CD4-positive, alpha-beta T cell treated with Interleukin-6 for 4 hours (primary cell): ENCODE results near the gene PLXDC2.

Experiments
- DNase-seq: peaks from one replicate; pipeline ENCODE4 v3.0.0-alpha.2; 2020; ENCODE audit warnings: mixed read lengths

The PLXDC2 gene

GRCh38 chr10:19946245-19946644 lies 130.0 kb downstream of the PLXDC2 start:
- no peak for DNase-seq

GRCh38 chr10:19946791-19947190 lies 130.6 kb downstream of the PLXDC2 start:
- no peak for DNase-seq

- no peak for DNase-seq
Observed at GRCh38 chr10:19947215-19947614, 131.0 kb downstream of the PLXDC2 start.

DNA sequence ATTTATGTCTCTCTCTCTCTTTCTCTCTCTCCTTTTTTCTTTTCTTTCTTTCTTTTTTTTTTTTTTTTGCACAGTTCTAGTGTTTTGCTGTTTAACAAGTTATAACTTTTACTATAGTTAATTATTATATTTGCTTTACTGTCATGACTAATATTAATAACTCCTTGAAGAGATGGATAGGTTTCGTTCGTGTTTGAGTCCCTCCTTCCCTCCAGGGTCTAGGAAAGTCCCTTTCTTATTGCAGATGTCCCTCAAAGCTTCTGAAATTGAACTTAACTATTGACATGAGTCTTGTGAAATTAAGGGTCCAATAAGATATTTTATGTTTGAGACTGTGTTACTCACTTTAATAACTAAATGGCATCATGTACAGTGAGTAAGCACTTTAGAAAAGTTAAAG lies 131.4 kb downstream of the PLXDC2 start:
- no peak for DNase-seq

DNA sequence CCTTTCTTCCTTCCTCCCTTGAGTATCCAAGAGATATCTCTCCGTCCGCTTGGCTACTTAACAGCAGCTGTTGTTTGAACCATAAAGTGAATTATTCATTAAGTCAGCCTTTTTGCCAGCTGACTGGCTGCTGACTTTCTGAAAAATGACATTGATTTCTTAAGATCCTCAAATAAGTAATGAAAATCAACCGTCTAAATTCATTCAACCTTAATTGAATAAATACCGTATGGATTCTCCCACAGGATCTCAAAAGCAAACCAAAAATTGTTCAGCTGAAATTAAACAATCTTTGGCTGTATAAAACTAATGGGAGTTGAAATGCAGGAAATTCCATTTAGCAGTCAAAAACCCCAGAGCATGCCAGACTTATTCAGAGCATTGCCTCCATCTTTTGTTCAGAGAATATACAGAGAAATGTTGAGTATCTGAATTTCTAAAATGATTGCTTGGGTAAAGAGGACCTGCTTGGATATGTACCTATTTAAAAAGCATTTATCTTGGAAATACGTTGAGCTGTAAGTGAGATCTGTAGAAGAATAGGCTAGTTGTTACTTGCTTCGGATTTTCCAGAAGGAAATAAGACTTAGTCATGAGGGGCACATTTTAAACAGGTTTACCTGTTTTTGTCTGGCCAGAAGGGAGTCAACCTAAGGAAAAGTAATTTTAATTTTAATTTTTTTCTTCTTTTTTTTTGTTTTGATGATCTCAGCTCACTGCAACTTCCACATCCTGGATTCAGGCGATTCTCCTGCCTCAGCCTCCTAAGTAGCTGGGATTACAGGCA lies 136.2 kb downstream of the PLXDC2 start:
- no peak for DNase-seq

GRCh38 chr10:19954601-19955000 lies 138.4 kb downstream of the PLXDC2 start:
- no peak for DNase-seq

GRCh38 chr10:19956516-19957032 lies 140.3 kb downstream of the PLXDC2 start:
- no peak for DNase-seq

DNA sequence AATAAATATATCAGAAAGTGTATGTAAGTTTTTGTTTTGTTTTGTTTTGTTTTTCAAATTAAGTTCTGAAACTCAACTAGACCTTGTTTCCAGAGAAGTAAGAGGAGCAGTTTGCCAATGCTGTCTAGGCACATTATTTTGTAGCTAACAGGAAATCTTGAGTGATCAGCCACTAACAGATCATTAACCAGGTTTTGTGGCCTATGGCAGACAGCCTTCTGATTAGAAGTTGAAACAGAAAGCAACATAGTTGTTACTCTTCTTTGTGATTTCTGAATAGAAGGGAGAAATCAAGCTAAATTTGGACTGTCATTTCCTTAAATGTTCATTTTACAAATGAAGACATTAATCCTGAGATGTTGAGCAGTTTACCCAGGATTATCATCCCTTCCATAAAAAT lies 142.6 kb downstream of the PLXDC2 start:
- DNase-seq: no peak

GRCh38 chr10:19961076-19962053 lies 145.1 kb downstream of the PLXDC2 start:
- DNase-seq: no peak

GRCh38 chr10:19964625-19965024 lies 148.4 kb downstream of the PLXDC2 start:
- no peak for DNase-seq

DNA sequence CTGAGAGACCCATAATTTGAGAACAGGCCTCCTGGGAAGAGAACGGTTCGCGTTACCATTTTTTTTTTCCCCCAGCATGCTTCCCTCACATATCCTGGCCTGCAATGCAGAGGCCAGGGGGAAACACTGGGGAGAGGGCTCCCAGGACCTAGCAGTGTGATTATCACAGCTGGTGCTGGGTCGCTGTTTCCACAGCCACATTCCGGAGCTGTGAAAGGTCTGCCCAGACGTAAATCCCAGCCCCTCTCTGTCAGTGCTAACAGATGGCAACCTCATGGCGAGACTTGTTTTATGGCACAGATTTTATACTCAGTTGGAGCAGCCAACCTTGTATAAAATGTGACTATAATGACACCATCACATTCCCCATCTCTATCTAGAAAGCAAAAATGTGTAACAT lies 150.5 kb downstream of the PLXDC2 start:
- no peak for DNase-seq

DNA sequence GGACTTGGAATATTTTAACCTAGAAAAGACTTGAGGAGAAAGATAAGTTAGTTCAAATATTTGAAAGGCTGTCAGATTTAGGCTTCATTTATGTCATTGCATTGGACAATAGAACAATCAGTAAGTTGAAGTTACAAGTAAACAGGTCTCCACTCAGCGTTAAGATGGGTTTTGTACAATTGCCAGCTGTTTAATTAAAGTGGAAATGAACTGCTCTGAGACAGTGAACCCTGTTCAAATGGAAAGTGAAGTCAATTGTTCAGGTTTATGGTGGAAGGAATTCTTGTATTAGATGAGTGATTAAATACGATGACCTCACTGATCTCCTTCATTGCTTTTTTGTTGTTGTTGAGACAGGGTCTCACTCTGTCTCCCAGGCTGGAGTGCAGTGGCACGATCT lies 151.7 kb downstream of the PLXDC2 start:
- no peak for DNase-seq

DNA sequence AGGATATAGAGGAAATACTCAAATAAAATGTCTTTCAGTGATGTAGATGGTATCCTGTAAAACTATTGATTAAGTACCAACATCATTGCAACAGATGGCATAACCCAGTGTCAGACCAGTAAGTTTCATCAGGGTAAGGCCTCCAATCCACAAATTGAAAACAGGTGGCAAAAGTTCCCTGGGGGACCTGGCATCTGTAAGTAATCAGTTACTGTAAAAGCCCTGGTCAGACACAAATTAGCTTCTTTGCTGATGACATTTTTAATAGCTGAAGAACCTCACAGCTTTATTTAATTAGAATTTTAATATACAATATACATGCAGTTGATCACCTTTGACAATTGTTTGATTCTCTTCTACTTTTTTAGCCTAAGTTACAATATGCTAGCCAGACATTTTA lies 152.5 kb downstream of the PLXDC2 start:
- no peak for DNase-seq

DNA sequence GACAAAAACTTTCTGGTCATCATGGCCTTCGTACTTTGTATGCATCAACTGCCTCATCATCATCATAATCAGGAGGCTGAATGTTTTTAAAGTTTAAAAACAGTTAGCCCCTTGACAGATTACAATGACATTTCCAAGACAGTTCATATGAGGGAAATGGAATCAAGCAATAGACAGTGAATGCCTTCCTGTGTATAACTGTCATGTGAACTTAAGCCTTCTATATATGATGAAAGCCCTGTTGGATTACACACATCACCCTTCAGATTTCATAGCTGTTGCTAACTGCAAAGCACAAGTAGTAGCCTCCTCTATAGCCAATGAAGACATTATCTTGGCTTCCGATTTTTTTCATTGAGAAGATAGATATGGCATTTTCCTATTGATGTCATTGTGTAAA lies 154.0 kb downstream of the PLXDC2 start:
- DNase-seq: no peak

DNA sequence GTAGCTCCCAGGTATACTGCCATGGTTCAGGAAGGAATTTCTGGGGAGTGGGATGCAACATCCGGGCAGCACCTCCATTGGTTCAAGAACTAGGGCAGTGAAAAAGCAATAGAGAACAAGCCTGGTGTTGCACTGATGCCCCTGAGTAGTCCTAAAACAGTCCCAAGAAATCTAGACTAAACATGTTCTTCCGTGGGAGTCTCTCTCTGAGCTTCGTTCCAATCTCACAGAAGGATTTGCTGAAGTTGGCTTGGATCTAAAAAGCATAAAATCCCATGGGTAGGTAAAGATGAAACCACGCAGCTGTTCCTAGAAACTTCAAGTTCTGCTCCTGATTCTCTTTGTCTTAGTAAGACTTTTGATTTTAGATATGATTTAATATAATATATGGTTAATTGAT lies 154.5 kb downstream of the PLXDC2 start:
- no peak for DNase-seq

DNA sequence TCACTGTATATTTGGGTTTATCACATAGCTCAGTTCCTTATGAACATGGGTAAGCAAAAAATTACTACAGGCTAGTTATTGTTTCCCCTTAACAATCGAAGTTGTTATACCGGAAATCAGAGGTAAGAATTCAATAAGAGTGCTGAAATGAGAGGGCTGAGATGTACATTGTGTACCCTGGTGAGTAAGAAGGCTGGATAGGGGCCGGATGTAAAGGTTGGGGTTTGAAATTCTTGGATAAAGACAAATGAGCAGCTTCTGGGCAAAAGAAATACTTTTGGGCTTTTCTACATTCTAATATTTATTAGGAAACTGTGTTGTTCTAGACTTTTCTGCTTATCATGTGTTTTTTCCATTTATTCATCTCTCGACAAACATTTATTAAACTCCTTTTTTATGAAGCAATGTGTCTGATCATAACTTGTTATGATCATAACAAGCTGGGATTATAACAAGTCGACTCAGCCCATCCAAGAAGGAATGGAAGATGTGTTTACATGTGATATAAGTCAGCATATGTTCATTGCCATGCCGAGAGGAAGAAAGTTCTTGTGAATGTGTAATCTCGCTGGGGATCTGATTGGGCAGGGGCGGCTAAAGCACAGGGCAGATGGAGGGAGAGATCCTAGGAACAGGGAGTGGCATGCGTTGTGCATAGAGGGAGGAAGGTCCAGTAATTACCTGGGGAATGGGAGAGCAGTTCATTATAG lies 155.3 kb downstream of the PLXDC2 start:
- DNase-seq: no peak

- DNase-seq: no peak
Observed at GRCh38 chr10:19974138-19974537, 157.9 kb downstream of the PLXDC2 start.

GRCh38 chr10:19974554-19974953 lies 158.3 kb downstream of the PLXDC2 start:
- DNase-seq: no peak

DNA sequence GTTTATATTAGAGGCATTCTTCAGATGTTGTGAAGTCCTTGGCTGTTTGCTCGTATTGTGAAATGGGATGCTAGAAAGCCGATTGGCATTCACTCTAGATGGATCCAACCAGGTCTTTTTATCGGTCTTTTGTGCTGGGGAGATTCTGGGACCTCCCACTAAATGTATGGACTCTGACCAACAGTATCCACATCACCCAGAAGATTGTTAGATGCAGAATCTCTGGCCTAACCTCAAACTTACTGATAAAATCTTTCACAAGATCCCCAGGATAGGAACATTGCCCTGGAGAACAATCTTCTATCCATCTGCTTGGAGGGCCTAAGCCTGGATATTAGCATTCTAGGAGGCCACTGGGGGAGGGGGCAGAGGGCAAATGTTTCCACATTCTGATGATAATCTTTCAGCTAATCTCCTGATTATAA lies 160.9 kb downstream of the PLXDC2 start:
- DNase-seq: no peak

DNA sequence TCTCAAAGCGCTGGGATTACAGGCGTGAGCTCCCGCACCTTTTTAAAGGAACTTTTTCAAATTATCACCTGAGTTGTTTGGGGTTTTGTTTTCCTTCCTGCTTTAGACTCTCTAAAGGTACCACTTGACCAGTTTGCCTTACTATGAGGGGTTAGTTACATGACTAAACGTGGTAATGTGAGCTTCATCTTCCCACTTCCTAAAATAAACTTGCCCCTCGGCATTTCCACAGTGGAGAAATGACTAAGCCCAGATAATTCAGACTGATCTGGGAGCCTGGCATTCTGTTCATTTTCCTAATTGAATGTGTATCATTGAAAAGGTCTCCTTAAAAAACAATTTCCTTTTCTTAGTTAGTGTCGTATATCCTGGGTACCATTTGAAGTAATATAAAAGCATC lies 163.4 kb downstream of the PLXDC2 start:
- DNase-seq: no peak

- no peak for DNase-seq
Observed at GRCh38 chr10:19983880-19984565, 167.8 kb downstream of the PLXDC2 start.

GRCh38 chr10:19985745-19986144 lies 169.5 kb downstream of the PLXDC2 start:
- no peak for DNase-seq
